Natural killer cell (primary cell): Measurements from ENCODE around the gene GNB1L. TPM values are rescaled to one million over a fixed set of nuclear protein-coding genes. Genes with fewer than 3 reads are reported as not detected.

Experiments
- ATAC-seq, 3 donors: fragments of 150-1000 bp in 2 of 3; fragments of 200-7000 bp in 1 of 3; cut with Tn5 transposase; 1 replicate in 1 of 3; 2 replicates in 2 of 3; pipeline ENCODE4 v1.10.0; 2021; ENCODE audit warnings: mild to moderate bottlenecking in 2 of 3, moderate library complexity in 2 of 3
- DNase-seq, 2 donors: peaks; one replicate each; pipeline versions ENCODE4 v3.0.0 to v3.0.0-alpha.2; 2013 to 2021; ENCODE audit warnings: mixed read lengths in 1 of 2
- H3K27ac ChIP-seq: one replicate; pipeline ENCODE4 v1.5.1; 2013; ENCODE audit warnings: mild to moderate bottlenecking, low read length
- H3K27me3 ChIP-seq: one replicate; pipeline ENCODE4 v1.6.1; 2013; ENCODE audit warnings: low read length; ENCODE audit not compliant: control insufficient read depth, insufficient read depth
- H3K36me3 ChIP-seq: one replicate; pipeline ENCODE4 v1.6.1; 2013; ENCODE audit warnings: low read length; ENCODE audit not compliant: control insufficient read depth, insufficient read depth
- H3K4me1 ChIP-seq: one replicate; pipeline ENCODE4 v1.6.1; 2013; ENCODE audit warnings: low read length; ENCODE audit not compliant: control insufficient read depth, insufficient read depth
- H3K4me3 ChIP-seq: one replicate; pipeline ENCODE4 v1.5.1; 2013; ENCODE audit warnings: low read length
- H3K9me3 ChIP-seq: one replicate; pipeline ENCODE4 v1.6.1; 2013; ENCODE audit warnings: low read length; ENCODE audit not compliant: control insufficient read depth, insufficient read depth
- H3K27ac Mint-ChIP-seq, 2 donors: one replicate each; pipeline ENCODE4 v1.8.0; 2022; ENCODE audit warnings: mild to moderate bottlenecking in 2 of 2, mixed read lengths in 2 of 2, moderate library complexity in 1 of 2
- H3K27me3 Mint-ChIP-seq, 2 donors: one replicate each; pipeline ENCODE4 v1.8.0; 2022; ENCODE audit warnings: low read depth in 2 of 2, mixed read lengths in 2 of 2
- H3K36me3 Mint-ChIP-seq: one replicate; pipeline ENCODE4 v1.8.0; 2022; ENCODE audit warnings: mixed read lengths
- H3K4me1 Mint-ChIP-seq, 2 donors: one replicate each; pipeline ENCODE4 v1.8.0; 2022; ENCODE audit warnings: mixed read lengths in 2 of 2
- H3K4me3 Mint-ChIP-seq: one replicate; pipeline ENCODE4 v1.8.0; 2022; ENCODE audit warnings: mild to moderate bottlenecking, moderate library complexity, mixed read lengths
- H3K9me3 Mint-ChIP-seq, 2 donors: one replicate each; pipeline ENCODE4 v1.8.0; 2022; ENCODE audit warnings: mixed read lengths in 2 of 2
- CTCF ChIP-seq: fragments of 200-600 bp; IDR thresholded peaks from one replicate; pipeline ENCODE4 v1.8.0; 2022; ENCODE audit warnings: antibody characterized with exemption
- WGBS: methylation state at CpG from one replicate; pipeline ENCODE4 v1.1.7; 2013; ENCODE audit warnings: missing lambda C conversion rate; ENCODE audit not compliant: insufficient coverage; 5-methylcytosine and 5-hydroxymethylcytosine counted together
- intact Hi-C: fragments of 100-400 bp; cut with micrococcal nuclease; formaldehyde crosslinking; loops from one replicate; pipeline ENCODE4 v1.14.2; 2022
- total RNA-seq, 4 donors: library from RNA; stranded (reverse); fragments of 120-200 nt in 1 of 4; gene quantifications; one replicate each; pipeline versions ENCODE4 v1.2.3 to v1.2.4, GENCODE V29; 2013 to 2022

GNB1L gene
- total RNA-seq, 3 donors from 2014 or later (not counting 1 experiment from before 2014, with no cell fraction given): 5.1 to 5.3 (median 5.3) TPM

- Histone ChIP-seq H3K4me1 (peaks cover 11% of the 10 kb centered on the region), H3K9me3 (no peaks in the 10 kb centered on the region), H3K36me3 (no peaks in the 10 kb centered on the region), H3K27me3 (no peaks in the 10 kb centered on the region), H3K27ac (no peak overlapping the region), H3K4me3 (no peak overlapping the region)
- no peak overlapping the region for H3K27ac Mint-ChIP-seq
- no peak for DNase-seq
- no peaks in the 10 kb centered on the region for H3K27me3 Mint-ChIP-seq
- intact Hi-C loops: no loop called here
- H3K4me3 Mint-ChIP-seq: no peak overlapping the region
- H3K9me3 Mint-ChIP-seq: no peaks in the 10 kb centered on the region
- ATAC-seq: no peak
- 97% methylated on average over 3 of the region's 3 CpGs for WGBS
- TF ChIP-seq CTCF: no peak
- H3K36me3 Mint-ChIP-seq: no peaks in the 10 kb centered on the region
- peaks cover 0 to 13% of the 10 kb centered on the region in 2 donors for H3K4me1 Mint-ChIP-seq
These were observed 44.9 kb downstream of the GNB1L start for GRCh38 chr22:19809741-19810140.

GRCh38 chr22:19808873-19809478 lies 45.7 kb downstream of the GNB1L start:
- no peak overlapping the region for H3K4me3 ChIP-seq
- Mint-ChIP-seq H3K4me3 (no peak overlapping the region), H3K9me3 (no peaks in the 10 kb centered on the region), H3K4me1 (peaks cover 0 to 13% of the 10 kb centered on the region in 2 donors), H3K27me3 (no peaks in the 10 kb centered on the region), H3K36me3 (no peaks in the 10 kb centered on the region), H3K27ac (no peak overlapping the region)
- H3K4me1 ChIP-seq: peaks cover 11% of the 10 kb centered on the region
- H3K27me3 ChIP-seq: no peaks in the 10 kb centered on the region
- DNase-seq: no peak
- no peak for ATAC-seq
- no peaks in the 10 kb centered on the region for H3K36me3 ChIP-seq
- H3K27ac ChIP-seq: no peak overlapping the region
- no peaks in the 10 kb centered on the region for H3K9me3 ChIP-seq
- 91% methylated on average over 10 of the region's 11 CpGs for WGBS
- no peak for TF ChIP-seq CTCF
- intact Hi-C loops: no loop called here

GRCh38 chr22:19807914-19808872 lies 46.5 kb downstream of the GNB1L start:
- Mint-ChIP-seq H3K36me3 (no peaks in the 10 kb centered on the region), H3K27me3 (no peaks in the 10 kb centered on the region), H3K9me3 (no peaks in the 10 kb centered on the region), H3K27ac (no peak overlapping the region), H3K4me1 (peaks cover 0 to 13% of the 10 kb centered on the region in 2 donors), H3K4me3 (no peak overlapping the region)
- no peak for TF ChIP-seq CTCF
- Histone ChIP-seq H3K36me3 (no peaks in the 10 kb centered on the region), H3K4me3 (no peak overlapping the region), H3K27me3 (no peaks in the 10 kb centered on the region), H3K9me3 (no peaks in the 10 kb centered on the region), H3K27ac (no peak overlapping the region), H3K4me1 (peaks cover 11% of the 10 kb centered on the region)
- ATAC-seq (no peak), DNase-seq (no peak)
- intact Hi-C loops: no loop called here
- WGBS: 94% methylated on average over 20 of the region's 20 CpGs
